SW 1271 (cell line): Measurements from ENCODE around the gene LGALS4.
"Not testable (repeated sequence)": the region's sequence is repeated elsewhere in the genome, so short reads cannot be mapped to it uniquely, and the experiment has no call there.

Experiments
- DNase-seq, 2 experiments: peaks; one replicate each; lab custom pipeline; 2025; lab: John Stamatoyannopoulos, UW

The LGALS4 gene

GRCh38 chr19:38821230-38821825, 8.6 kb upstream of the LGALS4 start:
- not testable (repeated sequence) for DNase-seq

- no peak for DNase-seq
Observed at GRCh38 chr19:38819231-38819920, 6.6 kb upstream of the LGALS4 start.

GRCh38 chr19:38817081-38817480, 4.3 kb upstream of the LGALS4 start:
- DNase-seq: no peak

- no peak for DNase-seq
Observed at GRCh38 chr19:38816131-38816750, 3.5 kb upstream of the LGALS4 start.

- DNase-seq: no peak
Observed at GRCh38 chr19:38815059-38816001, 2.6 kb upstream of the LGALS4 start.

- not testable (repeated sequence) for DNase-seq
Observed at GRCh38 chr19:38813932-38814331, 1.2 kb upstream of the LGALS4 start.

GRCh38 chr19:38813323-38813722, 578 bp upstream of the LGALS4 start:
- no peak for DNase-seq

GRCh38 chr19:38812009-38812840, 520 bp downstream of the LGALS4 start:
- DNase-seq: no peak

GRCh38 chr19:38809592-38810252, 3.0 kb downstream of the LGALS4 start:
- no peak for DNase-seq

- no peak for DNase-seq
Observed at GRCh38 chr19:38808741-38809140, 4.0 kb downstream of the LGALS4 start.

- DNase-seq: not testable (repeated sequence)
Observed at GRCh38 chr19:38807374-38808098, 5.2 kb downstream of the LGALS4 start.

GRCh38 chr19:38806371-38806770, 6.4 kb downstream of the LGALS4 start:
- no peak for DNase-seq

GRCh38 chr19:38805180-38805579, 7.6 kb downstream of the LGALS4 start:
- no peak for DNase-seq

GRCh38 chr19:38803543-38803942, 9.2 kb downstream of the LGALS4 start:
- no peak for DNase-seq

GRCh38 chr19:38801359-38802095, 11.2 kb downstream of the LGALS4 start:
- no peak for DNase-seq

- DNase-seq: no peak
Observed at GRCh38 chr19:38800577-38801347, 12.0 kb downstream of the LGALS4 start.

GRCh38 chr19:38799104-38799503, 13.6 kb downstream of the LGALS4 start:
- DNase-seq: no peak

- DNase-seq: not testable (repeated sequence)
Observed at GRCh38 chr19:38797781-38798180, 15.0 kb downstream of the LGALS4 start.

GRCh38 chr19:38796154-38796553, 16.6 kb downstream of the LGALS4 start:
- DNase-seq: no peak
